Measurements from ENCODE around the gene KATNIP. TPM values are rescaled to one million over a fixed set of nuclear protein-coding genes. Genes with fewer than 3 reads are reported as not detected.

KATNIP gene
- total and polyA plus RNA-seq, 9 of the 15 experiments (the other 6 are each of a cell fraction or from before 2014, with no cell fraction given) = 1.7 to 13.2 (median 8.0) TPM

- TF ChIP-seq JUND (IDR thresholded peaks at IDR 0.05; ENCODE audit: borderline replicate concordance, low read depth, low read length) (peak; percentile 95), JUND (tag; IDR thresholded peaks at IDR 0.05; ENCODE audit: borderline replicate concordance, low read depth, low read length) (peak; percentile 78; the same call in 2 of the 3 replicates), ELF4 (CRISPR knock-in tag; IDR thresholded peaks at IDR 0.05) (no peak), EGR1 (conservative IDR thresholded peaks at IDR 0.05) (no peak), THRA (IDR thresholded peaks at IDR 0.05) (no peak), TGIF2 (CRISPR knock-in tag; IDR thresholded peaks at IDR 0.05) (no peak), ZBTB2 (IDR thresholded peaks at IDR 0.05) (peak; percentile 99), MXI1 (IDR thresholded peaks at IDR 0.05; ENCODE audit: low read depth, low read length) (peak; percentile 94), PKNOX1 (IDR thresholded peaks at IDR 0.05) (no peak), ASH1L (IDR thresholded peaks at IDR 0.05; ENCODE audit: borderline replicate concordance, low read depth, partially characterized antibody) (no peak), TOE1 (IDR thresholded peaks at IDR 0.05; ENCODE audit: borderline replicate concordance) (0 out of 2 replicates have a peak, but pooled peaks have one; percentile 30), TOE1 (CRISPR knock-in tag; IDR thresholded peaks at IDR 0.05; ENCODE audit: borderline replicate concordance, low read depth) (no peak), RBM14 (IDR thresholded peaks at IDR 0.05; ENCODE audit: borderline replicate concordance, insufficient read depth, low read depth, low read length) (no peak), KLF6 (CRISPR knock-in tag; IDR thresholded peaks at IDR 0.05; ENCODE audit: borderline replicate concordance) (no peak), SPI1 (IDR thresholded peaks at IDR 0.05; ENCODE audit: borderline replicate concordance, low read depth, low read length) (no peak), ESRRB (CRISPR knock-in tag; IDR thresholded peaks at IDR 0.05; ENCODE audit: borderline replicate concordance) (no peak), POLR3A (IDR thresholded peaks at IDR 0.05; ENCODE audit: borderline replicate concordance, extremely low read depth, insufficient read depth, insufficient read length) (no peak), ZBTB11 (CRISPR knock-in tag; IDR thresholded peaks at IDR 0.05) (peak in 2 of 3 experiments; percentile 57 to 93; a peak in 4 of 6 replicates), ESRRA (IDR thresholded peaks at IDR 0.05; ENCODE audit: borderline replicate concordance, low read depth) (no peak)
Measured at GRCh38 chr16:27549746-27550581, at the start of gene KATNIP, which contains the start of gene GTF3C1 (continued).

Data from K562 (cell line).